ENCODE results near the gene ICE2. TPM values are rescaled to one million over a fixed set of nuclear protein-coding genes. Genes with fewer than 3 reads are reported as not detected.

Gene ICE2
- total RNA-seq, 4 donors from 2014 or later: 5.8 to 19.0 (median 14.3) TPM

DNA sequence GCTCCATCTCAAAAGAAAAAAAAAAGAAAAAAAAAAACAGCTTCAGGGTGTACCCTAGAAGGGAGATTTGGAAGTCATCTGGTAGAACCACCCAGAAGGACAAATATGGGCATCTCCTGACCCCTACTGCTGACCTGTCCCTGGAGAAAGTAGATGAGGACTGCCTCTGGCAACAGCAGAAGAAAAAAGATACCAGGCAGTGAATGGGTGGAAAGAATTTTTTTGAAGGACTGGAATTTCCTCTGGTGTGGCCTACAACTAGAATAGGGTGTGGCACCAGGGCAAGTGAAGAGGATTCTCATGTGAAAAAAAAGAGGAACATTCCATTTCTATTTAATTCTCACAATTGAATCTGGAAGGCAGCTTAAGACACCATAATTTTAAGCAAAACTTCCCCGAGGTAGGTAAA lies 84.2 kb downstream of the ICE2 start:
- intact Hi-C loops (cut with DNase I; ENCODE audit: low total_unique reads) (no loop called here), in situ Hi-C loops (cut with MboI; ENCODE audit: low sequenced_read_pairs in 4 of 4) (no loop called here)
- Histone ChIP-seq H3K36me3 (peaks cover 0 to 11% of the 10 kb centered on the region in 2 donors), H3K27ac (peak overlapping the region; percentile 94 to 99 (median 98)), H3K4me3 (peak overlapping the region in 1 of 4 donors; percentile 90), H3K9me3 (no peaks in the 10 kb centered on the region), H3K27me3 (no peaks in the 10 kb centered on the region), H3K4me1 (peaks cover 74 to 75% of the 10 kb centered on the region in 2 donors)
- TF ChIP-seq, protein P1, sequence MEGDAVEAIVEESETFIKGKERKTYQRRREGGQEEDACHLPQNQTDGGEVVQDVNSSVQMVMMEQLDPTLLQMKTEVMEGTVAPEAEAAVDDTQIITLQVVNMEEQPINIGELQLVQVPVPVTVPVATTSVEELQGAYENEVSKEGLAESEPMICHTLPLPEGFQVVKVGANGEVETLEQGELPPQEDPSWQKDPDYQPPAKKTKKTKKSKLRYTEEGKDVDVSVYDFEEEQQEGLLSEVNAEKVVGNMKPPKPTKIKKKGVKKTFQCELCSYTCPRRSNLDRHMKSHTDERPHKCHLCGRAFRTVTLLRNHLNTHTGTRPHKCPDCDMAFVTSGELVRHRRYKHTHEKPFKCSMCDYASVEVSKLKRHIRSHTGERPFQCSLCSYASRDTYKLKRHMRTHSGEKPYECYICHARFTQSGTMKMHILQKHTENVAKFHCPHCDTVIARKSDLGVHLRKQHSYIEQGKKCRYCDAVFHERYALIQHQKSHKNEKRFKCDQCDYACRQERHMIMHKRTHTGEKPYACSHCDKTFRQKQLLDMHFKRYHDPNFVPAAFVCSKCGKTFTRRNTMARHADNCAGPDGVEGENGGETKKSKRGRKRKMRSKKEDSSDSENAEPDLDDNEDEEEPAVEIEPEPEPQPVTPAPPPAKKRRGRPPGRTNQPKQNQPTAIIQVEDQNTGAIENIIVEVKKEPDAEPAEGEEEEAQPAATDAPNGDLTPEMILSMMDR (IDR thresholded peaks at IDR 0.05 in 4 of 5, conservative IDR thresholded peaks at IDR 0.05 in 1 of 5): no peak
- TF ChIP-seq POLR2A (IDR thresholded peaks at IDR 0.05): no peak
- DNase-seq (no peak), ATAC-seq (no peak)

DNA sequence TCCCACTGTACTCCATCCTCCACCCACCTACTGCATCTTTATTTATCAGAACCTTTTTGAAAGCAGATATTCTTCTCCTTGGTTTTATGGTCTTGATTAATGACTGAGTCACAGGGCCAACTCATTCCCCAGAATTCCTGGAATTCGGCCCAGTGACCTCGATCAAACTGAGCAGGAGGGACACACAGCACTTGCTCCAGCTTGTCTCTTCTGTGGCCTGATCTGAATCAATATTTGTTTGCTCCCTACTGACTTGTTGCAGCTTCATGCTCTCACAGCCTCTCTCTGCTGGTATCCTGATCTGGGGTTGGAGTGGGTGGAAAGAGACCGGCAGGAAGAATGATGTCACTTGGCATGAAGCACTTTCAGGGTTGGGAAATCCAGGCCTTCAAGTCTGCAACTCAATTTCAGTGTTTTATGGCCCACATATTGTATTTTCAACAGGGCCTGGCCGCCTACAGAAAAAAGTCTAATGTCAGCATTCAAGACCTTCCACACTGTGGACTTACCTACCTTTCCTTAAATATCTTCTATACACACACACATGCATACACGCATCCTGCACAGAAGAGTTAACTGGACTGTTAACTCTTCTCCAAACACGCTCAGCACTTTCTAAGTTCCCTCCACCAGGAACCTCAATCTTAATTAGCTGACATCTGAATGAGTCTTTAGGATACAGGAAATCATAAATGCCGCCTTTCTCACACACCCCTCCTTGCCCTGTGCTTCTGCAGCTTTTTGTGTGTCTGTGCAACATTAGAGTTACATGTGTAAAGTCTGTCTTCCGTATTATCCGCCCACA lies 85.8 kb downstream of the ICE2 start:
- no peaks in the 10 kb centered on the region for H3K27me3 ChIP-seq
- peaks cover 85% of the 10 kb centered on the region in 2 donors for H3K4me1 ChIP-seq
- H3K4me3 ChIP-seq: peak overlapping the region; percentile 0 to 23 (median 14)
- DNase-seq (peak; percentile 51 to 79), ATAC-seq (peak; percentile 28 to 40)
- in situ Hi-C loops (cut with MboI; ENCODE audit: low sequenced_read_pairs in 4 of 4) (no loop called here), intact Hi-C loops (cut with DNase I; ENCODE audit: low total_unique reads) (no loop called here)
- TF ChIP-seq, protein P1 (IDR thresholded peaks at IDR 0.05 in 4 of 5, conservative IDR thresholded peaks at IDR 0.05 in 1 of 5): no peak
- no peak for TF ChIP-seq POLR2A (IDR thresholded peaks at IDR 0.05)
- H3K27ac ChIP-seq: peak overlapping the region; percentile 94 to 99 (median 98)
- H3K9me3 ChIP-seq: no peaks in the 10 kb centered on the region
- peaks cover 0 to 11% of the 10 kb centered on the region in 2 donors for H3K36me3 ChIP-seq

GRCh38 chr15:60392601-60392985 lies 86.3 kb downstream of the ICE2 start:
- Histone ChIP-seq H3K4me3 (peak overlapping the region in 2 of 4 donors; percentile 7 to 21), H3K36me3 (peaks cover 0 to 11% of the 10 kb centered on the region in 2 donors), H3K27me3 (no peaks in the 10 kb centered on the region), H3K9me3 (no peaks in the 10 kb centered on the region), H3K4me1 (peaks cover 86 to 90% of the 10 kb centered on the region in 2 donors), H3K27ac (peak overlapping the region; percentile 94 to 99 (median 98))
- intact Hi-C loops (cut with DNase I; ENCODE audit: low total_unique reads) (no loop called here), in situ Hi-C loops (cut with MboI; ENCODE audit: low sequenced_read_pairs in 4 of 4) (no loop called here)
- no peak for DNase-seq
- TF ChIP-seq, protein P1 (IDR thresholded peaks at IDR 0.05 in 4 of 5, conservative IDR thresholded peaks at IDR 0.05 in 1 of 5): no peak
- TF ChIP-seq POLR2A (IDR thresholded peaks at IDR 0.05): no peak
- no peak for ATAC-seq

DNA sequence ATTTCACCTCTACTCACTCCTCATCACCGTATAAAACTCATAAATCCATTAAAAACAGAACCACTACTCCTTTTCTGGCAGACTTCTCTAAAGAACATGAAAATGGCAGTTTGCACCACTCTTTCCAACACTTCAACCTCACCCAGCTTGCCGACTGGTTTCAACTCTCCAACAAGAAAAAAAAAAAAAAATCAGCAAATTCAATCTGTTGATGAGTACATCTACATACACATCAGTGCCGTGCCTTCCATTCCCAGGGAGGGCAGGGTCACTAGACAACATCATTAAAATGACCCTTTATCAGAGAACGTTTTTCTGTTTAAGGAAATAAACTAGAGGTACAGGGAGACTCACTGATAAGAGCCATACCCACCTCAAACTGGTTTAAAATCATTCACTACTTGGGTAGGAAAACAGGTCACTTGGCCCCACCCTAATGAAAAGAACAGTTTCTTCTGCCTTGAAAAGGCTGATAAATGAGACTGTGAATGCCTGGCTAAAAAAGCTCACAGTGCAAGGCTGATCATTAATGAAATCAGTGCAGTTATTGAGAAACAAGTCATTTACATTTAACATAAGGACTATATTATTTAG lies 87.1 kb downstream of the ICE2 start:
- Histone ChIP-seq H3K9me3 (no peaks in the 10 kb centered on the region), H3K27me3 (no peaks in the 10 kb centered on the region), H3K27ac (peak overlapping the region; percentile 94 to 99 (median 98)), H3K36me3 (peaks cover 0 to 11% of the 10 kb centered on the region in 2 donors), H3K4me3 (no peak overlapping the region), H3K4me1 (peaks cover 87 to 94% of the 10 kb centered on the region in 2 donors)
- TF ChIP-seq, protein P1 (IDR thresholded peaks at IDR 0.05 in 4 of 5, conservative IDR thresholded peaks at IDR 0.05 in 1 of 5): no peak
- ATAC-seq (no peak), DNase-seq (no peak)
- intact Hi-C loops (cut with DNase I; ENCODE audit: low total_unique reads): loop anchor here (2.0 kb wide), 1 partner anchor 29 kb away; no protein-coding TSS in a partner anchor
- in situ Hi-C loops (cut with MboI; ENCODE audit: low sequenced_read_pairs in 4 of 4): no loop called here
